GM12874 (cell line): ENCODE measurements around the gene ADAMTS16.

Experiments used
- TF ChIP-seq, protein P1 (sequence below): IDR thresholded peaks from 2 replicates; pipeline ENCODE4 v1.5.1; 2011; ENCODE audit warnings: low read depth, mild to moderate bottlenecking, control low read depth, low read length, moderate library complexity; ENCODE audit not compliant: insufficient read depth

ADAMTS16 gene

DNA sequence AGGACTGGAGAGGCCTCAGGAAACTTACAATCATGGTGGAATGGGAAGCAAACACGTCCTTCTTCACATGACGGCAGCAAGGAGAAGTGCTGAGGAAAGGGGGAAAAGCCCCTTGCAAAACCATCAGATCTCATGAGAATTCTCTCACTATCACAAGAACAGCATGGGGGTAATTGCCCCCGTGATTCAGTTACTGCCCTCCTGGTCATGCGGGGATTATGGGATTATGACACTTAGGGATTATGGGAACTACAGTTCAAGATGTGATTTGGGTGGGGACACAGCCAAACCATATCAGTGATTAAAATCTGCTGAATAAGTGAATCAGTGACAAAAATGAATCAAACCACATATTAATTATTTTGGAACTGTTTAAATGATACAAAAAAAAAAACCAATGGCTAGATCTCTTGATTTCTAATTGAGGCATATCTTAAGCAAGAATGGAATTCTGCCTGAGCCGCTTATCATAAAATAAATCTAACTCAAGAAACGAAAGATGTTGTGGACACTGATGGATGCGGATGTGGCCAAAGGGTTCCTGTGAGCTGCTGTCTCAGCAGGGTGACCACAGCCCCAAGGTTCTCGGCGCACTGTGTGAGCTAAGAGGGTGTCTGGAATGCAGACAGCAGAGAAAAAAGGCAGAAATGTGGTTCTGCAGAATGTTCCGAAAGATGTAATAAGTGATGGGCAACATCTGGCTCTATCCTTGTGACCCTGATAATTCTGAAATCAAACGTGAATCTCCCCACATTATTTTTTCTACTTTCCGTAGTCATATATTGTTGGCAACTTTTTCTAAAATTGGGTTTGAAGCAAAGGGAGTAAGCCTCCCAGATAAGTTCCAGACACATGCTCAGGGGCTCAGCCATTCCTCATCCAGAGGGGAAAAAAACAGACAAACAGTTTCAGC, 175.2 kb downstream of the ADAMTS16 start:
- TF ChIP-seq, protein P1, sequence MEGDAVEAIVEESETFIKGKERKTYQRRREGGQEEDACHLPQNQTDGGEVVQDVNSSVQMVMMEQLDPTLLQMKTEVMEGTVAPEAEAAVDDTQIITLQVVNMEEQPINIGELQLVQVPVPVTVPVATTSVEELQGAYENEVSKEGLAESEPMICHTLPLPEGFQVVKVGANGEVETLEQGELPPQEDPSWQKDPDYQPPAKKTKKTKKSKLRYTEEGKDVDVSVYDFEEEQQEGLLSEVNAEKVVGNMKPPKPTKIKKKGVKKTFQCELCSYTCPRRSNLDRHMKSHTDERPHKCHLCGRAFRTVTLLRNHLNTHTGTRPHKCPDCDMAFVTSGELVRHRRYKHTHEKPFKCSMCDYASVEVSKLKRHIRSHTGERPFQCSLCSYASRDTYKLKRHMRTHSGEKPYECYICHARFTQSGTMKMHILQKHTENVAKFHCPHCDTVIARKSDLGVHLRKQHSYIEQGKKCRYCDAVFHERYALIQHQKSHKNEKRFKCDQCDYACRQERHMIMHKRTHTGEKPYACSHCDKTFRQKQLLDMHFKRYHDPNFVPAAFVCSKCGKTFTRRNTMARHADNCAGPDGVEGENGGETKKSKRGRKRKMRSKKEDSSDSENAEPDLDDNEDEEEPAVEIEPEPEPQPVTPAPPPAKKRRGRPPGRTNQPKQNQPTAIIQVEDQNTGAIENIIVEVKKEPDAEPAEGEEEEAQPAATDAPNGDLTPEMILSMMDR: no peak

DNA sequence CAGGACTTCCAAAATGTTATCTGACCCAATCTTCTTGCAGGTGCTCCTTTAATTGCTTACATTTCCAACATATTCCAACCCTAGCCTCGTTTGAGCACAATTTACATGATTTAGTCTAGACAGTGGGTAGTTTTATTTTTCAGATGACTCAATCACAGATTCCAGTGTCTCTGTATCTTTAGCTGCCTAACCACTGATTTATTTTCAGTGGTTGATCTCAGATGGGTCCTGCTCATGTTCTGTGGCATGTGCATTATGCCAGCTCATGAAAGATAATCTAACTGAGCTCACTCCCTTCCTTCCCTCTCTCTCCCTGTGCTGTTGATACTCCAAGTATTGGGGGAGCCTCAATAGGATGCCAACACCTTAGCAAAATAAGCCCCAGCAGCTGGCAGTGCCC, 176.2 kb downstream of the ADAMTS16 start:
- TF ChIP-seq, protein P1: no peak

GRCh38 chr5:5317976-5318375, 177.8 kb downstream of the ADAMTS16 start:
- TF ChIP-seq, protein P1: no peak

DNA sequence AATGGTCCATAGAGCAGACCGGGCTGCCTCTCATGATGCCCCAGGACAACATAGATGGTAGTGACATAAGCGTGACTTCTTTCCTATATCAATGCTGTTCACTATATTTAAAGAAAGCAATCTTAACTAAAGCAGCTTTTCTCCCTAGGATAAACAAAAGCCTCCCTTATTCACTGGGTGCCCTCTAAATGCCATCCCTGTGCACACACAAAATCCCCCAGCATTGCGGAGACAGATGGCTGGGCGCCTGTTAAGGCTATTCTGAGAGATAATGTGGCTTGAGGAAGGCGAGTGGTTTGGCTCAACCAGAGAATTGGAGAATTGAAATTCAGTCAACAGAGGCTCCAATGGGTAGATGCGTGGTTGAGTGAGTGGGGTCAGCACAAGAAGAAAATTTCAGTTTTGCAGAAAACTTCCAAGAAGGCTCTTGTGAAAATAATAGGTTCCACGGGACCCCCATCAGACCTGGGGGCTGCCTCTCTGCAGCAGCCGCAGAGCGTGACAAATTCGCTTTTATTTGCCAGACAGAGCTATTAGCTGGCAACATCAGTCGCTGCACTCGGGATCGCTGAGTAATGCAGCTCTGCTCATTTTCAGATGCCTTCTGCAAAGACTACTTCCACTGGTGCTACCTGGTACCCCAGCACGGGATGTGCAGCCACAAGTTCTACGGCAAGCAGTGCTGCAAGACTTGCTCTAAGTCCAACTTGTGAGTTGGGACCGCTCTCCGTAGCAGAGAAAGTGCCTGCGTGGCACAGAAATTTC, 178.5 kb downstream of the ADAMTS16 start:
- TF ChIP-seq, protein P1: no peak

DNA sequence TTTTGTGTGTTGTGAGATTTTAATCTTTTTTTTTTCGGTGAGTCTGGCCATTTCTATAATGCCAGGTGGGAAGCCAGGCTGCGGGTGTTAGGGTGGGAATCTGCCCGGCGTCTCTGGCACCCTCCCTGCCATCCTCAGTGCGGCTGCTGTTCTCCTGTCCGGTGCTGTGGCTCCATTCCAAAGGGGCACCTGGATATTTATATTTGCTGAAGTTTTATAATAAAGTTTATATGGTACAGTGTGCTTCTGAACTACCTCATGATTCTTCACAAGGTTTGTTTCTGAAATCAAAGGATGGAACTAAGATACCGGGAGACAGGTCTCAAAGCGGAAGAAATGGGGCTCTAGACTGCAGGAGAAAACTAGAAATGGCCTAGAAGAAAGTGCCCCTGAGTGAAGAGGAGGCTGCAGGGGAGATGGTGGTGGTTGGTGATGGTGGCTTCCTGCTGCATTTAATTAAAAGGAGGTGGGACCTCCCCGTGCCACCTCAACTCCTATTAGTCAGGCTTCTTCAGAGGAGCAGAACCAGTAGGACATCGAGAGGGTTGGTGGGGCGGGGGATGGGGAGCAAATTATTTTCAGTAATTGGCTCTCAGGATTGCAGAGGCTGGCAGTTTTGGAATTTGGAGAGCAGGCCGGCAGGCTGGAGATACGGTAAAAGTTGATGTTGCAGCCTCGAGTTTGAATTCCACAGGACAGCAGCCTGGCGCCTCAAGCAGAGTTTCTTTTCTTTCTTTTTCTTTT, 180.1 kb downstream of the ADAMTS16 start:
- TF ChIP-seq, protein P1: no peak

- TF ChIP-seq, protein P1: no peak
Measured at GRCh38 chr5:5321137-5321536, 181.0 kb downstream of the ADAMTS16 start.

DNA sequence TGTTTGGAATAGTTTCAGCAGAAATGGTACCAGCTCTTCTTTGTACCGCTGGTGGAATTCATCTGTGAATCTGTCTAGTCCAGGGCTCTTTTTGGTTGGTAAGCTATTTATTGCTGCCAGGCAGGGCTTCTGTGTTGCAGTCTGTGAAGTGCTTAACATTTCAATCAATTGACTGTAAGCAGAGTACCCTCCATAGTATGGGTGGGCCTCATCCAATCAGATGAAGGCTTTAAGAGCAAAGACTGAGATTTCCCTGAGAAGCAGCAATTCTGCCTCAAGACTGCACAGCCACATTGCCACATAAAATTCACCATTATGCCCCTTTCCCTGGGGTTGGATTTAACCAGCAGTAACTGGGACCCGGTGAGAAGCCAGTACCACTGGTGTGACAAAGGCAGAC, 183.4 kb downstream of the ADAMTS16 start:
- TF ChIP-seq, protein P1: no peak
